Osteocyte (in vitro differentiated cells): Measurements from ENCODE around the gene FLNC. TPM values are rescaled to one million over a fixed set of nuclear protein-coding genes. Genes with fewer than 3 reads are reported as not detected.

Experiments used
- DNase-seq: peaks from one replicate; pipeline ENCODE4 v3.0.0; 2021; ENCODE audit warnings: mixed read lengths; ENCODE audit not compliant: unreplicated experiment; ENCODE audit errors: extremely low spot score
- H3K27ac Mint-ChIP-seq: one replicate; pipeline ENCODE4 v1.8.0; 2021; ENCODE audit warnings: mild to moderate bottlenecking, mixed read lengths; ENCODE audit not compliant: unreplicated experiment
- H3K27me3 Mint-ChIP-seq: one replicate; pipeline ENCODE4 v1.8.0; 2021; ENCODE audit warnings: mixed read lengths; ENCODE audit not compliant: unreplicated experiment
- H3K36me3 Mint-ChIP-seq: one replicate; pipeline ENCODE4 v1.8.0; 2021; ENCODE audit warnings: mixed read lengths; ENCODE audit not compliant: unreplicated experiment
- H3K4me1 Mint-ChIP-seq: one replicate; pipeline ENCODE4 v1.8.0; 2021; ENCODE audit warnings: mixed read lengths; ENCODE audit not compliant: unreplicated experiment
- H3K4me3 Mint-ChIP-seq: one replicate; pipeline ENCODE4 v1.8.0; 2021; ENCODE audit warnings: mild to moderate bottlenecking, moderate library complexity, mixed read lengths; ENCODE audit not compliant: unreplicated experiment
- H3K9me3 Mint-ChIP-seq: one replicate; pipeline ENCODE4 v1.8.0; 2021; ENCODE audit warnings: mixed read lengths; ENCODE audit not compliant: unreplicated experiment
- CTCF ChIP-seq: fragments of 200-600 bp; sonication (generic); IDR thresholded peaks from 2 replicates; pipeline ENCODE4 v1.5.0; 2021; ENCODE audit warnings: antibody characterized with exemption, mild to moderate bottlenecking, moderate library complexity
- total RNA-seq: library from RNA; stranded (reverse); gene quantifications from 2 replicates; pipeline ENCODE4 v1.2.1, GENCODE V29; 2021

Gene FLNC
- total RNA-seq, 1 donor from 2014 or later = 26.9 TPM

- DNase-seq = no peak
Observed at GRCh38 chr7:128887169-128888038, 57.2 kb downstream of the FLNC start.

GRCh38 chr7:128888039-128888755 lies 58.0 kb downstream of the FLNC start:
- DNase-seq = no peak
- H3K4me3 Mint-ChIP-seq = no peak overlapping the region
- no peak overlapping the region for H3K27ac Mint-ChIP-seq
- no peaks in the 10 kb centered on the region for H3K9me3 Mint-ChIP-seq
- H3K36me3 Mint-ChIP-seq = no peaks in the 10 kb centered on the region
- no peak for TF ChIP-seq CTCF
- no peaks in the 10 kb centered on the region for H3K27me3 Mint-ChIP-seq
- H3K4me1 Mint-ChIP-seq = peaks cover 5% of the 10 kb centered on the region

More at GRCh38 chr7:128887169-128888038, 57.2 kb downstream of the FLNC start:
- Mint-ChIP-seq H3K27ac (no peak overlapping the region), H3K4me3 (no peak overlapping the region), H3K27me3 (no peaks in the 10 kb centered on the region), H3K4me1 (peaks cover 5% of the 10 kb centered on the region), H3K9me3 (no peaks in the 10 kb centered on the region), H3K36me3 (no peaks in the 10 kb centered on the region)
- TF ChIP-seq CTCF = no peak

- Mint-ChIP-seq H3K4me3 (no peak overlapping the region), H3K4me1 (peaks cover 3% of the 10 kb centered on the region), H3K27me3 (no peaks in the 10 kb centered on the region), H3K27ac (no peak overlapping the region), H3K36me3 (no peaks in the 10 kb centered on the region), H3K9me3 (no peaks in the 10 kb centered on the region)
- no peak for TF ChIP-seq CTCF
- DNase-seq = no peak
Observed at GRCh38 chr7:128888756-128889095, 58.5 kb downstream of the FLNC start.

- Mint-ChIP-seq H3K27ac (no peak overlapping the region), H3K4me3 (no peak overlapping the region), H3K27me3 (no peaks in the 10 kb centered on the region), H3K9me3 (no peaks in the 10 kb centered on the region), H3K36me3 (no peaks in the 10 kb centered on the region), H3K4me1 (peaks cover 3% of the 10 kb centered on the region)
- DNase-seq = no peak
- TF ChIP-seq CTCF = no peak
Observed at GRCh38 chr7:128889121-128889520, 58.9 kb downstream of the FLNC start.
